ENCODE data around the gene CRTC1.

GRCh38 chr19:18668744-18669523, 14.5 kb upstream of the CRTC1 start:
- TF ChIP-seq, protein P1, sequence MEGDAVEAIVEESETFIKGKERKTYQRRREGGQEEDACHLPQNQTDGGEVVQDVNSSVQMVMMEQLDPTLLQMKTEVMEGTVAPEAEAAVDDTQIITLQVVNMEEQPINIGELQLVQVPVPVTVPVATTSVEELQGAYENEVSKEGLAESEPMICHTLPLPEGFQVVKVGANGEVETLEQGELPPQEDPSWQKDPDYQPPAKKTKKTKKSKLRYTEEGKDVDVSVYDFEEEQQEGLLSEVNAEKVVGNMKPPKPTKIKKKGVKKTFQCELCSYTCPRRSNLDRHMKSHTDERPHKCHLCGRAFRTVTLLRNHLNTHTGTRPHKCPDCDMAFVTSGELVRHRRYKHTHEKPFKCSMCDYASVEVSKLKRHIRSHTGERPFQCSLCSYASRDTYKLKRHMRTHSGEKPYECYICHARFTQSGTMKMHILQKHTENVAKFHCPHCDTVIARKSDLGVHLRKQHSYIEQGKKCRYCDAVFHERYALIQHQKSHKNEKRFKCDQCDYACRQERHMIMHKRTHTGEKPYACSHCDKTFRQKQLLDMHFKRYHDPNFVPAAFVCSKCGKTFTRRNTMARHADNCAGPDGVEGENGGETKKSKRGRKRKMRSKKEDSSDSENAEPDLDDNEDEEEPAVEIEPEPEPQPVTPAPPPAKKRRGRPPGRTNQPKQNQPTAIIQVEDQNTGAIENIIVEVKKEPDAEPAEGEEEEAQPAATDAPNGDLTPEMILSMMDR (IDR thresholded peaks at IDR 0.05; ENCODE audit: borderline replicate concordance, extremely low read depth, low read length, poor library complexity, severe bottlenecking) = no peak
- TF ChIP-seq EZH2 (IDR thresholded peaks at IDR 0.05; ENCODE audit: borderline replicate concordance, low read depth, low read length, severe bottlenecking) = no peak
